HG03457 (cell line): ENCODE measurements around the gene SLX9.

Experiments used
- ATAC-seq: cut with Tn5 transposase; IDR thresholded peaks from one replicate; pipeline ENCODE4 v1.9.1; 2021; ENCODE audit warnings: moderate number of reproducible peaks; ENCODE audit not compliant: unreplicated experiment

SLX9 gene, protein sequence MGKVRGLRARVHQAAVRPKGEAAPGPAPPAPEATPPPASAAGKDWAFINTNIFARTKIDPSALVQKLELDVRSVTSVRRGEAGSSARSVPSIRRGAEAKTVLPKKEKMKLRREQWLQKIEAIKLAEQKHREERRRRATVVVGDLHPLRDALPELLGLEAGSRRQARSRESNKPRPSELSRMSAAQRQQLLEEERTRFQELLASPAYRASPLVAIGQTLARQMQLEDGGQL

DNA sequence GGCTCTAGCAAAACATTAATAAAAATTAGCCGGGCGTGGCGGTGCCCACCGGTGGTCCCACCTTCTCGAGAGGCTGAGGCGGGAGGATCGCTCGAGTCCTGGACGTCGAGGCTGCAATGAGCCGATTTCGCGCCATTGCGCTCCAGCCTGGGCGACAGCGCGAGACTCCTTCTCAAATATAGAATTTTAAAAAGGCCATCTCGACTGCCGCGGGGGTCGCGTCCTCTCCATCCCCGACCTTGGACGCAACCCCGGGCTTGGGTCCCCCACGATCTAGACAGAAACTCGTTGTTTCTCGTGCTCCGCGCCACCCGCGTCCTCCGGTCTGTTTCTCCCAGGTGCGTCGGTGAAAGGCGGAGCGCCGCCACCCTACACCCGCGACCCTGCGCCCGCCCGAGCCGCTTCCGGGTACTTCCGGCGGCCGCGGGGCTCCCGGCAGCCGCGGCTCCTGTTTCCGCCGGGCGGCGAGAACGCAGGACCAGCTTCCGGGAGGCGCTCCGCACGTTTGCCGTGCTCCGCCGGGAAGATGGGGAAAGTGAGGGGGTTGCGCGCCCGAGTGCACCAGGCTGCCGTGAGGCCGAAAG lies at the start of gene SLX9:
SLX9 (plus strand) TSS at position 498 of the 584 bp plus-strand sequence; CDS start at position 527, 29 bp downstream.
- ATAC-seq = no peak

DNA sequence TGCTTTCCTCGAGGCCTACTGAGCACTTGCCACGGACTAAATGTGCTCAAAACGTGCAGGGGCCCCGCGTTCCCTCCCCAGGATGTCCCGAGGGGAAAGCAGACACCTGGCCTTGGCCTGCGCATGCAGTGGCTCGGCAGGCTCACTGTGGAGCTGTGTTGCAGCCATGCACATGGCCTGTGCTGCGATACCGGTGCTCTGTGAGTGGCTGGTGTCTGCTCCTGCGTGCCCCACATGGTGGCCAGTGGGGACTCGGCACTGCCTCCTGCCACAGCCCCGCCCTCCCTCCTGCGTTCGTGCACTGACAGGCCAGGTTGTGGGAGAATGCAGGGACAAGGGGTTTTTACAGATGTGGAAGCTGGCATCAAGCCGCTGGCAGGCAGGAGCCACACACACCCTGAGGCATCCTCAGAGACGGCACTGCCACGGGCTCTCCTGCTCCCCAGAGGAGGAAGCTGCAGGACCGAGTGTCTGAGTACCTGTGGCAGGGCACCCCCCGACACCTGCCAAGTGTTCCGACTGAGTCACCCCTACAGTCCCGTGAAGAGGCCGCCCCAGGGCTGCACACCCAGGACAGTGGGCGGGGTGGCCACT lies 49.4 kb upstream of the SLX9 start:
- ATAC-seq = no peak

DNA sequence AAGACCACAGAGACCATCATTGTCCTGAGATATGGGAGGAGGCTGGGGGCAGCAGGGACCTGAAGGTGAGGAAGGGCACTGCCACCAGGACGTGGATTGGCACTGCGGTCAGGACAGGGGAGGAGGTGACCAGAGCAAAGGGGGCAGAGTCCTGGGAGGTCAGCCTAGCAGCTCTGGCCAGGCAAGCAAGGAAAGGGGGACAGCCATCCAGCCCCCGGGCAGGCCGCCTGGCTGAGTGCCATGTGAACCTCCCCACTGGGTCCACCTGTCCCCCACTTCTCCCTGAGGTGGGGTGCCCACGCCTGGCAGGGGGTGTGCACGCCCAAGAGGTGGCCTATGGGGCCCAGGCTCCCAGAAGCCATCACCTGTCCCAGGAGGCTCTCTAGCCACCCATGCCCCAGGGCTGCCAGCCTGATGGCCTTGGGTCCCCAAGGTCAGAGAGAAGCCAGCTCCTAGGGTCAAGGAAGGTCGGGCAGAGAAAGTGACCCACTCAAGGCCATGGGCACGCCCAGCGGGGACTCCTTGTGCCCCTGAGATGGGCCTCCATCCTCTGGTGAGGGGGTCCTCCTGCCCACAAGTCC lies 48.8 kb upstream of the SLX9 start:
- no peak for ATAC-seq

DNA sequence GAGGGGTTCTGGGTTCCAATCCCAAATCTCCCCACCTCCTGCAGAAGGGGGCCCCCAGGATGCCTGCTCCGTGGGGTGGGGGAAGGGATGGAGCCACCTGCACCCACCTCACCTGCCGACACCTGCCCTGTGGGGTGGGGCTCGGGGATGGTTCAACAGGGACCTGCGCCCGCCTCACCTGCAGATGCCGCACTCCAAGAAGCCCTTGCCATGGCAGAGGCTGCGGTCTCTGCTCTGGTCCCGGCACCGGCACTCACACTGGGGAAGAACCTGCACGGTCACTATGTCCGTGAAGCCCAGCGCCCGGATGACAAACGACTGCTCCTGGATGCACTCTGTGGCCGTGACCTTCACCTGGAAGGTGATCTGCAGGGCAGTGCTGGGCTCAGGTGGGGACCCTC lies 48.2 kb upstream of the SLX9 start:
- no peak for ATAC-seq

DNA sequence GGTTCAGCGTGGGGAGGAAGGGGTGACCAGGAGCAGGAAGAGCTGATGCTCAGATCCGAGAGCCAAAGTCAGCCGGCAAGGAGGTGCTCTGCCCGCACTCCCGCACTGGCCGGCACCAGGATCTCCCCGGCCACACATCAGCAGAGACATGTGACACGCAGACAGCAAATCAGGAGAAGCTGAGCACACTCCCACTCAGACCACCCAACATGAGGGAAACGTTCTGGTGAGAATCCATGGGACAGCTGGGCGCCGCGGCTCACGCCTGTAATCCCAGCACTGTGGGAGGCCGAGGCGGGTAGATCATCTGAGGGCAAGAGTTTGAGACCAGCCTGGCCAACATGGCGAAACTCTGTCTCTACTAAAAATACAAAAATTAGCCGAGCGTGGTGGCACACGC lies 47.7 kb upstream of the SLX9 start:
- no peak for ATAC-seq

DNA sequence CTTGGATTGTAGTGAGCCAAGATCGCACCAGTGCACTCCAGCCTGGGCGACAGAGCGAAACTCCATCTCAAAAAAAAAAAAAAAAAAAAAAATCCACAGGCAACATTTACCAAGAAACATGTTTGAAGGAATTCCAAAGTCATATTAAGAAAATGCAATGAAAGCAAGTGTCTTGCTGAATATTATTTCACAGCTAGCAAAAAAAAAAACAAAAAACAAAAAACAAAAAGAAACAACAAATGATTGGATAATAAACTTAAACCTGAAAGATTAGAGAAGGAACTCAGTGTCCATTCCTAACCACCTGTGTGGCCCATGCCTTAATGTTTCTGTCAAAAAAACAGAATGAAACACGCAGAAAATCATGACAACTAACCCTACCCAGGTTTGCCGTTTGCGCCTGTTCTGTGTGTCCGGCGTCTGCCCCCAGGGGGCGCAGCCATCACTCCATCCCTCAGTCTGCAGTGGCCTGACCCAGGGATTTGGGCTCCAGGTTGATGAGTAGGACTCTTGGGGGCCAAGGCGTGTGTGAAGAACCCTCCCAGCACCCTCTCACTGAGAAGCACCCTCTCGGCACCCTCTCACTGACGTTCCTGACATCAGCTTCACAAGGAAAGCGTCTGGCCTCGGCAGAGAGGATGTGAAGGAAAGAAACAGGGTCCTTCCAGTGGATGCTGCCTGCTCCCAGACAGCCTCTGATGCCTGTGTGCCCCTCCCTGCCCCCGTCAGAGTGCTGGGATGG lies 47.1 kb upstream of the SLX9 start:
- ATAC-seq = no peak

DNA sequence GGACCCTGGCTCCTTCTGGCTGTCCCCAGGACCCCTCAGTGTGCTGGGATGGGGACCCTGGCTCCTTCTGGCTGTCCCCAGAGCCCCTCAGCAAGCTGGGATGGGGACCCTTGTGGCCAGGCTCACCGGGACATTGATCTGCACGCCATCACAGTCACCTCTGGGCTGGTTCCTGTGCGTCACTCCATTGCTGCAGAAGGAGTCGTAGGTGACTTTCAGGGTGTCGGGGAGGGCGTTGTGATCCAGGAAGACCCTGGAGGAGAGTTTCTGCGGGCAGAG lies 46.6 kb upstream of the SLX9 start:
- no peak for ATAC-seq

DNA sequence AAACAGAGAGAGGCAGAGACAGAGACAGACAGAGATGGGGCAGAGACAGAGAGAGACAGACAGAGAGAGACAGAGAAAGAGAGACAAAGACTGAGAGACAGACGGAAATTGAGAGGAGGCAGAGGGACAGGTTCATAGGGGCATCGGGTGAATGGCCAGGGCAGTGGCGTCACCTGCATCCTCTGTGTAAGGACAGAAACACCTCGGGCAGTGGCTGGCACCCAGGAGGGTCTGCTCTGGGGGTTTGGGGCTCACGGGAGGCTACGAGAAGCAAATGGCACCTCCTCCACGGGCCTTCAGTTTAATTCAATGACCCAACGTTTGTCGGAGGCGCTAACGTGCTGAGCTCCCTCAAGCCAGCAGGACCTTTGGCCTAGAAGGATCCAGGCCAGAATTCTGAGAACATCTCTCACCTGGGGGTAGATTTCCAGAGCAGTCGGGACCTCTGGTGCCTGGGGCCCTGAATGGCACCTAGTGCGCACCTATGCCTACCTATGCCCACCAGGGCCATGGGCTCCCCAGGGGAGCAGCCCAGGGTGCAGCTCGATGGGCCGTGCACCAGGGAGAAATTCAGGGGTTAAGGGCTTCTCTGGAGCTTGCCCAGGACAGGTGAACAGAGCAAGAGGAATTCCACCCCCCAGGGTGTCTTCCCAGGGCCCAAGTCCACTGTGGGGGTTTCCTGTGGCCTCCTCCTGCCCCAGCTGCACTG lies 45.7 kb upstream of the SLX9 start:
- no peak for ATAC-seq

DNA sequence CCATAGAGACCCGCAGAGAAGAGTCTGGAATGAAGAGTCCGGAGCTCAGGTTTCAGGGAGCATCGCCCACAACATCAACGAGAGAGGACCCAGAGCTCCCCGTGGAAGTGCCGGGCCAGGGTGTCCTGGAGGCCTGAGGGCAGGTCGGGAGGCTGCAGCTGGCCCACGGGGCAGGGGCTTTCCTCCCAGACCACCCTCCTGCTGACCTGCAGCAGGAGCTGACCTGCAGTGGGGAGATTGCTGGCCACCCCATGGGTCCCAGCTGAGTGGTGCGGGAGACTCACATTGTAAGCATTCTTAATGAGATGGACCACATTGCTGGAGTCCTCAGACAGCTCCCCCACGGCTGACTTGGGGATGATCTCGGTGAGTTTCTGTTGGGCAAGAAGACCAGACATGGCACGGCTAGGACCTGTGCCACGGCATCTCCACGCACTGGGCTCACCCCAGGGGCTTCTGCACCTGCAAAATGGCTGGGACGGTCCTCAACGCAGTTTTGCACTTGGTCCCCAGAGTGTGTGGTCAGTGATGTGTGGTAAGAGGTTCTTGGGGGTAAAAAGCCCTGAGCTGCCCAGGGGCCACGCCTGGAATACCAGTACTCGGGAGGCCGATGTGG lies 45.0 kb upstream of the SLX9 start:
- no peak for ATAC-seq

DNA sequence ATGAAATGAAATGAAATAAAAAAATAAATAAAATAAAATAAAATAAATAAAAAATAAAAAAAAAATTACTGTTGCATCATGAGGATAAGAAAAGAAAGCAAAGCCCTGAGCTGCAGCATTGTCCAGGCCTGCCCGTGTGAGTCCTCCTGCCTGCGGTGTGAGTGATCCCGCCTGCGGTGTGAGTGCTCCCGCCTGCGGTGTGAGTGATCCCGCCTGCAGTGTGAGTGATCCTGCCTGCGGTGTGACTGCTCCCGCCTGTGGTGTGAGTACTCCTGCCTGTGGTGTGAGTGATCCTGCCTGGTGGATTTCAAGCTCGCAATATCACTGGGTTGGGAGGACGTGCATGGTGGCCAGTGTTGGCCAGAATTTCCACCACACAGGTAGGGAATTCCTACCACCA lies 44.0 kb upstream of the SLX9 start:
- no peak for ATAC-seq

DNA sequence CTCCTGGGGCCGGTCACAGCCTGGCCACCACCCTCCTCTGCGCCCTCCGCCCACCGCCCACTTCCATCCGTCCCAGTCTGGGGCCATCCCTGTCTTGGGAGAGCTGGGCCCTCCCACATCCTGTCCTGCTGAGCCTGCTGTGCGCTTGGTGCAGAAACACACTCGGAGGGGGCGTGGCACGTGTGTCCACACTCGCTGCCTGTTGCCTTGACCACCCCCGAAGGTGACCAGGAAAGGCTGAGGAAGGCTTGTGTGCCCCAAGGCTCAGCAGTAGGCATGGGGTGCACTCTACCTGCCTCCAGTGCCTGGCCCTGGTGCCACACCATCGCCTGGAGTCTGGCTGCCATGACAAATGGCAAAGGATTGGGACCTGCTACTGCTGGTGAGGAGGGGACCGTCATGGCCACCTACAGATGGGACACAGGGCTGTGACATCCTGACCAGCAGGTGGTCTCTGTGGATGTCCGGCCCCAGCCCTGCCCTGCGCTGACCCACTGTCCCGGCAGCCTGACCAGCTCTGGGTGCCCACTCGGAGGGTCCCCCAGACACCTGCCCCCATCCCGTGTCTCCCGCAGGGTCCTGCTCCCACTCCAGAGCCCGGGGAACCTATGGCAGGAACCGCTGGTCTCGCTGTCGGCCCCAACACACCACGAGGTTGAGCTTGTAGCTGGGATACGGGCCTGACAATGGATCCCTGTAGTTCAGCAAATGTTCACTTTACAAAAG lies 43.1 kb upstream of the SLX9 start:
- no peak for ATAC-seq

DNA sequence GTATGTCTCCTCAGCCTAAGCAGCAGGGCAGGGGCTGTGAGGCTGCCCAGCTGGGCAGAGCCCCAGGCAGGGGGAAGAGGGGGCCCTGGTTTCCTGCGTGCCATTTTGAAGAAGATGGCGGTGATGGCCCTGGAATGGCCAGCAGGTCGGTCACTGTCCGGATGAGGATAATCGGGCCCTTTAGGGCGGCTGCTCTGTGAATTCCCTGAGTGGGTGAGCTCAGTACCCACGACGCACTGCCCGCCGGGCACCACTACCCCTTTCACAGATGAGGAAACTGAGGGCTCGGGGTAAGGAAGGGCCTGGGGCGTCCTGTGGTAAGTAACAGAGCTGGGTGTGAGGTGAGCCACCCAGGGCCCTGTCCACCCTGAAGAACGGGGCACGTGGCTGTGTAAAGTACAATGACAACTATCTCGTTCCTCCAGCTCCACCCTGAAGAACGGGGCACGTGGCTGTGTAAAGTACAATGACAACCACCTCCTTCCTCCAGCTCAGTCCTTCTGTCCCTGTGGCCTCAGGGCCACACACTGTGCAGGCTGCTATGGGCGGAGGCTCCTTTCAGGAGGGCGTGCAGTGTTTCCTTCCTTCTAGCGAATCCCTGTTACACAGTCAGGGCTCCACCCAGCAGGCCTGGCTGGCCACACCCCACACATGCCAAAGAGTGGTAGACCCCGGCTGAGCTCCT lies 42.4 kb upstream of the SLX9 start:
- no peak for ATAC-seq

DNA sequence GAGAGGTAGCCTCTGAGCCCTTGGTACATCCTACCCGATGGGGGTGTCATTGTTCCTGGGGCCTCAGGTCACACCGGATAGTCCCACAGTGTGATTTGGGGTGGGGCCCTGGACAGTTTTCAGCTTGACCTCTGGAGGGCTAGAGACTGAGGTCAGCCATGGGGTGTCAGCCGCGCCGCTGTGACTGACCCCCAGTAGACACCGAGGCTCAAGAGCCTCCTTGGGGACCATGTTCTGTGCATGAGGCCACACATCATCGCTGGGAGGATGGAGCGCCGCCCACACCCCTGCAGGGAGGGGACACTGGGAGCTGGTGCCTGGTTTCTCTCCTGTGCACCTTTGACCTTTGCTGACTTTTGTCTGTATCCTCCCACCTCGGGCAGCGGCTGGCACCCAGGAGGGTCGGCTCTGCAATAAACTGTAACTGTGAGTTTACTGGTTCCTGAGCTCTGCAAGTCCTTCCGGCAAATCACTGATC lies 41.8 kb upstream of the SLX9 start:
- ATAC-seq = no peak

DNA sequence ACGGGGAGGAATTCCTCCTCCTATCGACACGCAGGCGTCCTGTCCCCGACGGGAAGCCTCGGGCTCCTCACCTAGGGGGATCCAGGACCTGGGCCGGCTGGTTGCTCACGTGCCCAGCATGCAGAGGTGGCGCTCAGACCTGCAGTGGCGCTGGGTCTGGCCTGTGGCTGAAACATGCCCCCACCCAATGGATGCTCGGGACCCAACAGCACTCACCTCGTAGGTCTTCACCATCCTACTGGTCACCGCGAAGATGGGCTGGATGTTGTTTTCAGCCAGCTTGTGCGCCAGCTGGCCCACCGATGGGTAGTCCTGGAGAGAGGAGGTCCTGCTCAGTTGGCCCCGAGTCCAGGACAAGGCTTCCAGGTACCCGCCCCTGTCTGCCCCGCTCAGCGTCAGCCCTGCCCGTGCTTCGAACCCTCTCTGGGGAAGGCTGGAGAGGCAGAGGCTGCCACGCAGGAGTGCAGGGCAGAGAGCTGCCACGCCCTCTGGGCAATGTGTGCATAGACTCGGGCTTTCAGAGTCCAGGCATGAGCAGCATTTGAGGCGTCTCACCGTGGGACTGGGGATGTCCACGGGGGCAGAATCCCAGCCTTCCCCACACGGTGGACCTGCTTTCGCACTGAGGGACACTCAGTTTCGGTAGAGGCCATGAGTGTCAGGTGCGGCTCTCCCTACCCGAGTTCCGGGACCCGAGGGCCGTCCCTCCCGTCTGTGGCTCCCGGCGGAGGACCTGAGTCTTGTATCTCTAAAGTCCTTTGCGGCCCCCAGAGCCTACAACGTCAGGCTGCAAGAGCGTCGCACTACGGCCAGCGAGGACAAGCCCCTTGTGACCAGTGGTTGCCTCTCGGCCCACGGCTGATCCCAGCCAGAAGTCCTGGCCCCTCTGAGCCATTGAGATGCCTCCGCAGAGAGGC lies 40.7 kb upstream of the SLX9 start:
- ATAC-seq = no peak

DNA sequence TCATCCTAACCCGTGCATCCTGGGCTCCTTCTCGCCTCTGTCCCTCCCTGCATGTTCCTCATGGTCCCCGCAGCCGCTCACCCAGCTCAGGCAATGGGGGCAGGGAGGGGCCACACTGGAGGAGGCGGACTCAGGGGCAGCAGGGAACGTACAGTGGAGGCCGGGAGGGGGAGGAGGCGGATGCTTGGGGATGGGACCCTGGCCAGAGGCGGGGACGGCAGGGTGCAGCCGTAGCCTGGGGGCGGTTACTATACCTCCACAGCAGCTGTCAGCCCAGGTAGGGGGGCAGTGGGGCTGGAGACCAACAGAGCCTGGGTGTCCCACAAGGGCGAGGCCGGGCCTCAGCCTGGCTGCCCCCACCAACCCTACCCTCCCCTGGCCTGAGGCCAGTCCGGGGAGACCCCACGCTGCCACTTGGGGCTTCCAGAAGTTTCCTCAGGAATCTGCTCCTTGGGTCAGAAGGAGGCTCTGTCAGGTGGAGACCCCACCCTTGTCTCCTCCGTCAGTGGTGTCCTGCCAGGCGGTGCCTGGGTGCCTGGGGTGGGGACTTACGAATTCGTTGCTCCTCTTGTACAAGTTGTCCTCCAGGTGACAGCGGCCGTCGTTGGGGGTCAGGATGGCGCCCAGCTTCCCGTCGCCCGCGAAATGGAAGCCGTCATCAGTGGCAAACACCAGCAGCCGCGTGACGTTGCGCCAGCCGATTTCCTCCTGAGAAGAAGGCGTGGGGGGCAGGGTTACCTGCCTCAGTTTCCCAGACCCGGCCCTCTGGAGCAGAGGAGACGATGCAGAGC lies 39.9 kb upstream of the SLX9 start:
- no peak for ATAC-seq

DNA sequence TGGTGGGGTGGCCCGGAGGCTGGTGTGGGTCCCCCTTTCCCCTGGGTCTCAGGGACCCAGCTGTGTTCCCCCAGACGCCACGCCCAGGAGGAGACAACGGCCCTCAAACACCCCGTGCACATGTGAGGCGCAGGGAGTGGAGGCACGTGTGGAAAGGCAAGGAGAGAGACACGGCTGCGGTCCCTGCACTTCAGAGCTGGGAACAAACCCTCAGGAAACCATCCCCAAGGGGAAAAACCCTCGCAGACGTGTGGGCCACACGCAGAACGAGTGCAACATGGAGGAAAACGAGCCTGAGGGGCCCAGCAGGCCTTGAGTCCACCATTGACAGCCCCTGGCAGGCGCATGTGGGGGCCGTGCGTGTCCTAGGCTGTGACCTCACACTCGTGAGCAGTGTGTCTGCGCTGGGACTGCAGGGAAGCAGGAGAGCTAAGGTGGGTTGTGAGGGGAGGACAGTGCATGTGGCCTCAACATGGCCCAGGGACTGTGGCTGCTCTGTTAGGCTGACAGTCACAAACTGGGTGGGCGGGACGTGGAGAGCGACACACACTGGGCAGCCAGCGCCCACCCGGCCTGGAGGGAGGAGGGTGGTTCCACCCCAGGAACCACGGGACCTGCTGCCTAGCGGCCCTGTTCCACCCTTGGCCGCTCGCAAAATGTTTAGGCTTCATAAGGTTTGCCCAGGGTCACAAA lies 39.1 kb upstream of the SLX9 start:
- ATAC-seq = no peak
